ENCODE measurements around the gene RTN4. TPM values are rescaled to one million over a fixed set of nuclear protein-coding genes. Genes with fewer than 3 reads are reported as not detected.

The RTN4 gene
- polyA plus RNA-seq, 1 donor (not counting 4 experiments of a cell fraction or from before 2014, with no cell fraction given) = 406 TPM

DNA sequence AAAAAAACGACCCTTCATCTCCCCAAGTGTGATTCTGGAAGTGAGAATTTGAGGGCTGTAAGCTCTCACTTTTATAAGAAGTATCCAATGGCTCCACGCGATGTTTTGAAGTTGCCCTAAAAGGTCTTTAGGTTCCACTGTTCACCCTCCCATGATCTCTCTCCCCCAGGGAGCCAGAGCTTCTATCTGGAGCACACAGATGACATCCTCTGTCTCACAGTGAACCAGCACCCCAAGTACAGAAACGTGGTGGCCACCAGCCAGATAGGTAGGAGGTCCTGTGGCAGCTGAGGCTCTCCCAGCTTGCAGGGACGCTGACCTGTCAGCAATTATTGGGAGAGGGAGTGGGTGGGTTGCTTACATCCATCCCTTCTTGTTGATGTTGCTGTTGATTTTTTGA is 97.8 kb downstream of the RTN4 start:
- dilution Hi-C loops (cut with MboI; ENCODE audit: extremely low pct_ligation_motif_present, low sequenced_read_pairs) = no loop called here

DNA sequence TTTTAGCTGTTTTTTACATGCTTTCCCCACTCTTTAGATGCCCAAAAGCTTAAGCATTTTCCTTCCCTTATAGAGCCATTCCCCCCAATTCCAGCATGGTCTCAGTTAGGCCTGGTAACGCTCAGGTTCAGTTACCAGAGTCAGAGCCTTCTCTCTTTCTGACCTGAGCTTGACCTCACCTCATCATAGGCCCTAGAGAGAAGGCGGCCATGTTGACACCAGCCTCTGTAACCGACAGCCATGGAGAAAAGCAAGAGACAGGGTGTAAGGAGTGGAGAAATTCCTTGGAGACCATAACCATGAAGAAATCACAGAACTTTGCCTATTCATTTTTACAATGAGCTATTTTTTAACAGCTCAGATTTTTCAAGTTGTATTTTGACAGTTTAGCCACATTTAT is 99.4 kb downstream of the RTN4 start:
- Histone ChIP-seq H3K9me3 (ENCODE audit: control insufficient read depth, low read depth, low read length) (no peaks in the 10 kb centered on the region), H3K4me1 (ENCODE audit: control insufficient read depth, extremely low read depth, insufficient read depth, low read length) (peaks cover 5% of the 10 kb centered on the region), H3K4me2 (ENCODE audit: control insufficient read depth, extremely low read depth, insufficient read depth, low read depth, low read length) (no peak overlapping the region), H2AFZ (ENCODE audit: control insufficient read depth, low read length) (no peak overlapping the region), H3K36me3 (ENCODE audit: control insufficient read depth in 2 of 2, extremely low read depth in 1 of 2, insufficient read depth in 2 of 2, low read length in 2 of 2) (no peaks in the 10 kb centered on the region), H3K79me2 (ENCODE audit: control insufficient read depth, insufficient read depth, low read length) (no peaks in the 10 kb centered on the region), H3K27ac (ENCODE audit: control insufficient read depth, insufficient read depth, low read length) (no peak overlapping the region), H3K9me1 (ENCODE audit: control insufficient read depth, extremely low read depth, insufficient read depth, low read length) (no peaks in the 10 kb centered on the region), H3K4me3 (ENCODE audit: control insufficient read depth in 2 of 3, extremely low read depth in 1 of 3, insufficient read depth in 2 of 3, low read depth in 1 of 3, low read length in 3 of 3) (no peak overlapping the region), H4K20me1 (ENCODE audit: control insufficient read depth, extremely low read depth, insufficient read depth, low read length) (no peaks in the 10 kb centered on the region), H3K9ac (ENCODE audit: control insufficient read depth, extremely low read depth, insufficient read depth, low read length) (no peak overlapping the region), H3K27me3 (ENCODE audit: control insufficient read depth, extremely low read depth, insufficient read depth, low read length) (no peaks in the 10 kb centered on the region)
- FAIRE-seq = no peak
- no peak for DNase-seq (ENCODE audit: low read depth, low spot score)
- TF ChIP-seq EZH2 (IDR thresholded peaks at IDR 0.05; ENCODE audit: low read length) = no peak
- TF ChIP-seq, protein P1, sequence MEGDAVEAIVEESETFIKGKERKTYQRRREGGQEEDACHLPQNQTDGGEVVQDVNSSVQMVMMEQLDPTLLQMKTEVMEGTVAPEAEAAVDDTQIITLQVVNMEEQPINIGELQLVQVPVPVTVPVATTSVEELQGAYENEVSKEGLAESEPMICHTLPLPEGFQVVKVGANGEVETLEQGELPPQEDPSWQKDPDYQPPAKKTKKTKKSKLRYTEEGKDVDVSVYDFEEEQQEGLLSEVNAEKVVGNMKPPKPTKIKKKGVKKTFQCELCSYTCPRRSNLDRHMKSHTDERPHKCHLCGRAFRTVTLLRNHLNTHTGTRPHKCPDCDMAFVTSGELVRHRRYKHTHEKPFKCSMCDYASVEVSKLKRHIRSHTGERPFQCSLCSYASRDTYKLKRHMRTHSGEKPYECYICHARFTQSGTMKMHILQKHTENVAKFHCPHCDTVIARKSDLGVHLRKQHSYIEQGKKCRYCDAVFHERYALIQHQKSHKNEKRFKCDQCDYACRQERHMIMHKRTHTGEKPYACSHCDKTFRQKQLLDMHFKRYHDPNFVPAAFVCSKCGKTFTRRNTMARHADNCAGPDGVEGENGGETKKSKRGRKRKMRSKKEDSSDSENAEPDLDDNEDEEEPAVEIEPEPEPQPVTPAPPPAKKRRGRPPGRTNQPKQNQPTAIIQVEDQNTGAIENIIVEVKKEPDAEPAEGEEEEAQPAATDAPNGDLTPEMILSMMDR (optimal IDR thresholded peaks at IDR 0.05 in 1 of 3, IDR thresholded peaks at IDR 0.05 in 1 of 3, conservative IDR thresholded peaks at IDR 0.05 in 1 of 3; ENCODE audit: extremely low read depth in 1 of 3, insufficient read depth in 2 of 3, low read length in 3 of 3) = no peak
- dilution Hi-C loops (cut with MboI; ENCODE audit: extremely low pct_ligation_motif_present, low sequenced_read_pairs) = no loop called here

More for the DNA sequence above, 97.8 kb downstream of the RTN4 start:
- Histone ChIP-seq H3K27me3 (ENCODE audit: control insufficient read depth, extremely low read depth, insufficient read depth, low read length) (no peaks in the 10 kb centered on the region), H3K4me1 (ENCODE audit: control insufficient read depth, extremely low read depth, insufficient read depth, low read length) (no peaks in the 10 kb centered on the region), H3K4me3 (ENCODE audit: control insufficient read depth in 2 of 3, extremely low read depth in 1 of 3, insufficient read depth in 2 of 3, low read depth in 1 of 3, low read length in 3 of 3) (no peak overlapping the region), H3K27ac (ENCODE audit: control insufficient read depth, insufficient read depth, low read length) (no peak overlapping the region), H3K9me3 (ENCODE audit: control insufficient read depth, low read depth, low read length) (no peaks in the 10 kb centered on the region), H4K20me1 (ENCODE audit: control insufficient read depth, extremely low read depth, insufficient read depth, low read length) (no peaks in the 10 kb centered on the region), H2AFZ (ENCODE audit: control insufficient read depth, low read length) (no peak overlapping the region), H3K36me3 (ENCODE audit: control insufficient read depth in 2 of 2, extremely low read depth in 1 of 2, insufficient read depth in 2 of 2, low read length in 2 of 2) (no peaks in the 10 kb centered on the region), H3K79me2 (ENCODE audit: control insufficient read depth, insufficient read depth, low read length) (no peaks in the 10 kb centered on the region), H3K4me2 (ENCODE audit: control insufficient read depth, extremely low read depth, insufficient read depth, low read depth, low read length) (no peak overlapping the region), H3K9ac (ENCODE audit: control insufficient read depth, extremely low read depth, insufficient read depth, low read length) (no peak overlapping the region), H3K9me1 (ENCODE audit: control insufficient read depth, extremely low read depth, insufficient read depth, low read length) (no peaks in the 10 kb centered on the region)
- no peak for TF ChIP-seq EZH2 (IDR thresholded peaks at IDR 0.05; ENCODE audit: low read length)
- TF ChIP-seq, protein P1 (optimal IDR thresholded peaks at IDR 0.05 in 1 of 3, IDR thresholded peaks at IDR 0.05 in 1 of 3, conservative IDR thresholded peaks at IDR 0.05 in 1 of 3; ENCODE audit: extremely low read depth in 1 of 3, insufficient read depth in 2 of 3, low read length in 3 of 3) = no peak
- no peak for DNase-seq (ENCODE audit: low read depth, low spot score)
- no peak for FAIRE-seq
